22Rv1 (cell line): ENCODE data around the gene SH3BP5L.

Source experiments
- CTCF ChIP-seq: fragments of 450-650 bp; IDR thresholded peaks from 2 replicates; pipeline ENCODE4 v1.5.1; 2017; ENCODE audit warnings: mild to moderate bottlenecking
- ZFX ChIP-seq: fragments of 450-650 bp; IDR thresholded peaks from 2 replicates; pipeline ENCODE4 v1.6.1; 2017; ENCODE audit warnings: antibody characterized with exemption, borderline replicate concordance

- TF ChIP-seq CTCF = no peak
- TF ChIP-seq ZFX = no peak
Observed at GRCh38 chr1:248816042-248816851, 9.5 kb downstream of the SH3BP5L start.
